GM23338 (cell line): ENCODE results near the gene OR1E2. TPM values are rescaled to one million over a fixed set of nuclear protein-coding genes. Genes with fewer than 3 reads are reported as not detected.
"Not testable (repeated sequence)": the region's sequence is repeated elsewhere in the genome, so short reads cannot be mapped to it uniquely, and the experiment has no call there.

Experiments
- ATAC-seq: fragments of 200-7000 bp; cut with Tn5 transposase; 3 replicates; pipeline ENCODE4 v1.9.1; 2020
- DNase-seq: peaks from one replicate; pipeline ENCODE4 v3.0.0-alpha.2; 2015; ENCODE audit warnings: low spot score
- H2AFZ ChIP-seq: fragments of 200-600 bp; sonication (generic); 2 replicates; pipeline ENCODE4 v1.8.0; 2016; ENCODE audit warnings: antibody characterized with exemption, mild to moderate bottlenecking, moderate library complexity
- H3F3A ChIP-seq: fragments of 200-600 bp; sonication (generic); replicated peaks from 2 replicates; pipeline ENCODE4 v1.8.0; 2017; ENCODE audit warnings: antibody characterized with exemption, mixed run types, low read depth
- H3K27ac ChIP-seq: fragments of 200-600 bp; sonication (generic); 2 replicates; pipeline ENCODE4 v1.6.1; 2016; ENCODE audit warnings: low read depth
- H3K27me3 ChIP-seq: fragments of 200-600 bp; sonication (generic); 2 replicates; pipeline ENCODE4 v1.8.0; 2016; ENCODE audit warnings: mild to moderate bottlenecking, mixed run types, moderate library complexity; ENCODE audit not compliant: insufficient read depth
- H3K36me3 ChIP-seq: fragments of 200-600 bp; sonication (generic); 2 replicates; pipeline ENCODE4 v1.8.0; 2016; ENCODE audit warnings: mild to moderate bottlenecking; ENCODE audit not compliant: insufficient read depth
- H3K4me1 ChIP-seq: fragments of 200-600 bp; sonication (generic); 2 replicates; pipeline ENCODE4 v1.8.0; 2016; ENCODE audit warnings: mild to moderate bottlenecking, moderate library complexity; ENCODE audit not compliant: insufficient read depth
- H3K4me2 ChIP-seq: fragments of 200-600 bp; sonication (generic); 2 replicates; pipeline ENCODE4 v1.7.1; 2017; ENCODE audit warnings: mixed run types
- H3K4me3 ChIP-seq: fragments of 200-600 bp; sonication (generic); 2 replicates; pipeline ENCODE4 v1.6.1; 2016; ENCODE audit warnings: mixed run types
- H3K79me2 ChIP-seq: fragments of 200-600 bp; sonication (generic); replicated peaks from 2 replicates; pipeline ENCODE4 v1.8.0; 2017; ENCODE audit warnings: mild to moderate bottlenecking; ENCODE audit not compliant: insufficient read depth
- H3K9me2 ChIP-seq: fragments of 200-600 bp; sonication (generic); 2 replicates; pipeline ENCODE4 v1.8.0; 2017; ENCODE audit not compliant: insufficient read depth
- H4K20me1 ChIP-seq: fragments of 200-600 bp; sonication (generic); replicated peaks from 2 replicates; pipeline ENCODE4 v1.8.0; 2017; ENCODE audit warnings: mild to moderate bottlenecking; ENCODE audit not compliant: insufficient read depth
- H3K27ac Mint-ChIP-seq: 2 replicates; pipeline ENCODE4 v1.8.0; 2020; ENCODE audit warnings: inconsistent platforms, mild to moderate bottlenecking, moderate library complexity, mixed read lengths
- H3K27me3 Mint-ChIP-seq: 3 replicates; pipeline ENCODE4 v1.8.0; 2022; ENCODE audit warnings: low read depth, mild to moderate bottlenecking, moderate library complexity, mixed read lengths, inconsistent platforms; ENCODE audit not compliant: insufficient read depth, poor library complexity
- H3K36me3 Mint-ChIP-seq: 3 replicates; pipeline ENCODE4 v1.8.0; 2021; ENCODE audit warnings: low read depth, mild to moderate bottlenecking, inconsistent platforms, moderate library complexity, mixed read lengths
- H3K4me1 Mint-ChIP-seq: 3 replicates; pipeline ENCODE4 v1.8.0; 2020; ENCODE audit warnings: mild to moderate bottlenecking, inconsistent platforms, mixed read lengths
- H3K4me3 Mint-ChIP-seq: 3 replicates; pipeline ENCODE4 v1.8.0; 2021; ENCODE audit warnings: moderate library complexity, mild to moderate bottlenecking, inconsistent platforms, mixed read lengths
- H3K9me3 Mint-ChIP-seq: 3 replicates; pipeline ENCODE4 v1.8.0; 2020; ENCODE audit warnings: moderate library complexity, mild to moderate bottlenecking, inconsistent platforms, mixed read lengths
- CREB1 ChIP-seq: fragments of 250-450 bp; sonication (Bioruptor Pico); IDR thresholded peaks from 2 replicates; pipeline ENCODE4 v1.5.0; 2020; ENCODE audit warnings: low read depth, mild to moderate bottlenecking, moderate library complexity
- CTCF ChIP-seq, 2 experiments: fragments of 200-600 bp in 1 of 2; sonication (generic) in 1 of 2; conservative IDR thresholded peaks; 2 replicates each; pipeline versions ENCODE4 v1.5.1 to v1.6.1; 2016 to 2017; ENCODE audit warnings: antibody characterized with exemption in 2 of 2, low read depth in 2 of 2, mild to moderate bottlenecking in 2 of 2, moderate library complexity in 1 of 2
- ETS1 ChIP-seq: IDR thresholded peaks from 2 replicates; pipeline ENCODE4 v1.6.1; 2016; ENCODE audit warnings: antibody characterized with exemption
- EZH2 ChIP-seq: fragments of 200-600 bp; sonication (generic); IDR thresholded peaks from one replicate; pipeline ENCODE4 v1.8.0; 2017; ENCODE audit warnings: antibody characterized with exemption, mild to moderate bottlenecking, low read depth; ENCODE audit not compliant: unreplicated experiment
- EZH2phosphoT487 ChIP-seq: fragments of 200-600 bp; sonication (generic); IDR thresholded peaks from one replicate; pipeline ENCODE4 v1.8.1; 2018; ENCODE audit warnings: antibody characterized with exemption; ENCODE audit not compliant: unreplicated experiment
- JUNB ChIP-seq: IDR thresholded peaks from one replicate; pipeline ENCODE4 v1.6.1; 2016; ENCODE audit warnings: antibody characterized with exemption; ENCODE audit not compliant: unreplicated experiment
- NANOG ChIP-seq: IDR thresholded peaks from 2 replicates; pipeline ENCODE4 v1.6.1; 2016; ENCODE audit warnings: antibody characterized with exemption, borderline replicate concordance
- POLR2AphosphoS5 ChIP-seq: IDR thresholded peaks from 2 replicates; pipeline ENCODE4 v1.6.1; 2016; ENCODE audit warnings: antibody characterized with exemption, low read depth
- REST ChIP-seq: IDR thresholded peaks from one replicate; pipeline ENCODE4 v1.6.1; 2018; ENCODE audit warnings: antibody characterized with exemption; ENCODE audit not compliant: unreplicated experiment
- STAT1 ChIP-seq: IDR thresholded peaks from one replicate; pipeline ENCODE4 v1.6.1; 2016; ENCODE audit warnings: antibody characterized with exemption; ENCODE audit not compliant: unreplicated experiment
- ZNF114 ChIP-seq: fragments of 250-450 bp; sonication (Bioruptor Pico); IDR thresholded peaks from 2 replicates; pipeline ENCODE4 v1.5.0; 2020; ENCODE audit warnings: mild to moderate bottlenecking, moderate library complexity
- ZNF331 ChIP-seq: fragments of 250-450 bp; sonication (Bioruptor Pico); IDR thresholded peaks from 2 replicates; pipeline ENCODE4 v1.5.0; 2020; ENCODE audit warnings: low read depth, mild to moderate bottlenecking, moderate library complexity
- polyA plus RNA-seq: library from polyadenylated mRNA; unstranded; fragments of >200 nt; fragmentation: Nextera tagmentation; extraction: Ambion mirVana; gene quantifications from 2 replicates; pipeline ENCODE4 v1.2.1, GENCODE V29; 2016
- total RNA-seq: library from RNA; depleted of rRNA; stranded (reverse); fragments of >200 nt; shearing (Covaris generic); gene quantifications from 2 replicates; pipeline ENCODE4 v1.2.3, GENCODE V29; 2014

The OR1E2 gene
- total and polyA plus RNA-seq, 2 experiments from 2014 or later: not detected

GRCh38 chr17:3469529-3469928, 35.9 kb upstream of the OR1E2 start:
- ATAC-seq: no peak
- H3K27ac ChIP-seq: no peak overlapping the region
- no peaks in the 10 kb centered on the region for H3K79me2 ChIP-seq
- no peak overlapping the region for H3K4me3 ChIP-seq
- H3K27me3 ChIP-seq: no peaks in the 10 kb centered on the region
- H2AFZ ChIP-seq: no peak overlapping the region
- H4K20me1 ChIP-seq: no peaks in the 10 kb centered on the region
- peaks cover 2% of the 10 kb centered on the region; the same call in 1 of the 3 replicates for H3K9me3 Mint-ChIP-seq
- TF ChIP-seq NANOG: no peak
- no peak for TF ChIP-seq ETS1
- no peak for TF ChIP-seq ZNF114 (CRISPR knock-in tag)
- no peak for TF ChIP-seq JUNB
- no peak for TF ChIP-seq EZH2
- TF ChIP-seq CTCF (conservative IDR thresholded peaks at IDR 0.05; ENCODE audit: low read depth in 2 of 2): no peak
- no peak for TF ChIP-seq EZH2phosphoT487
- no peak for TF ChIP-seq POLR2AphosphoS5
- no peak for TF ChIP-seq CREB1 (CRISPR knock-in tag)
- no peak for TF ChIP-seq REST
- TF ChIP-seq ZNF331 (CRISPR knock-in tag): no peak
- no peak for TF ChIP-seq STAT1
- DNase-seq: no peak
- H3F3A ChIP-seq: no peaks in the 10 kb centered on the region
- no peaks in the 10 kb centered on the region for H3K9me2 ChIP-seq
- H3K27me3 Mint-ChIP-seq: peaks cover 1% of the 10 kb centered on the region
- H3K4me1 ChIP-seq: no peaks in the 10 kb centered on the region
- no peaks in the 10 kb centered on the region for H3K4me1 Mint-ChIP-seq
- no peak overlapping the region for H3K4me2 ChIP-seq
- H3K27ac Mint-ChIP-seq: no peak overlapping the region
- H3K4me3 Mint-ChIP-seq: no peak overlapping the region
- no peaks in the 10 kb centered on the region for H3K36me3 Mint-ChIP-seq
- no peaks in the 10 kb centered on the region for H3K36me3 ChIP-seq

- H4K20me1 ChIP-seq, ATAC-seq, H3K27ac ChIP-seq, H3K27me3 ChIP-seq, H3K36me3 ChIP-seq, H3K79me2 ChIP-seq, H3F3A ChIP-seq, DNase-seq, H3K27me3 Mint-ChIP-seq, H3K27ac Mint-ChIP-seq, H3K36me3 Mint-ChIP-seq, H3K4me3 ChIP-seq, H3K4me1 ChIP-seq, H3K4me2 ChIP-seq, H2AFZ ChIP-seq, H3K9me2 ChIP-seq, H3K4me3 Mint-ChIP-seq, H3K4me1 Mint-ChIP-seq: not testable (repeated sequence)
- H3K9me3 Mint-ChIP-seq: peaks cover 13% of the 10 kb centered on the region
Measured at GRCh38 chr17:3466355-3466754, 32.7 kb upstream of the OR1E2 start.
